ENCODE results near the gene MGAT5. TPM values are rescaled to one million over a fixed set of nuclear protein-coding genes. Genes with fewer than 3 reads are reported as not detected.

MGAT5 gene
- total and polyA plus RNA-seq, 2 donors from 2014 or later, result 14.3 to 40.9 TPM

DNA sequence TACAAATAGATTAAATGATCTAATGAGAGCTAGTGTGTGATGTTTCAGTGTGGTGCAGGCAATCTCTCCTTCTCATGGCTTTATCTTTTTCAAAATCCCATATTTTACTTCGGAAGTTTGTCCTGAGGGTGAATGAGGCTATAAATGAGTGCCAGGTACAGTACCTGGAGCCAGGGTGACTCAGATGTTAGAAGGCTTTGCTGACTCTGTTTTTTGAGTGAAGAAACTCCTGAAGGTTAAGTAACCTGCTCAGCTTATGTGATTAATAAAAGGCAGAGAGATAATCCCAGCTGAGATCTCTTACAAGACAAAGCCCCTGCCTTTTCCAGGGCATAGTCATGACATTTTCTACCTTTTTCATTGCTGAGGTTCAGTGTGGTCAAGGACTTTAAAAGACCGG, 52.6 kb downstream of the MGAT5 start:
- H3K27ac ChIP-seq (ENCODE audit: low read depth in 2 of 2, low read length in 2 of 2), result no peak overlapping the region
- TF ChIP-seq, protein P1, sequence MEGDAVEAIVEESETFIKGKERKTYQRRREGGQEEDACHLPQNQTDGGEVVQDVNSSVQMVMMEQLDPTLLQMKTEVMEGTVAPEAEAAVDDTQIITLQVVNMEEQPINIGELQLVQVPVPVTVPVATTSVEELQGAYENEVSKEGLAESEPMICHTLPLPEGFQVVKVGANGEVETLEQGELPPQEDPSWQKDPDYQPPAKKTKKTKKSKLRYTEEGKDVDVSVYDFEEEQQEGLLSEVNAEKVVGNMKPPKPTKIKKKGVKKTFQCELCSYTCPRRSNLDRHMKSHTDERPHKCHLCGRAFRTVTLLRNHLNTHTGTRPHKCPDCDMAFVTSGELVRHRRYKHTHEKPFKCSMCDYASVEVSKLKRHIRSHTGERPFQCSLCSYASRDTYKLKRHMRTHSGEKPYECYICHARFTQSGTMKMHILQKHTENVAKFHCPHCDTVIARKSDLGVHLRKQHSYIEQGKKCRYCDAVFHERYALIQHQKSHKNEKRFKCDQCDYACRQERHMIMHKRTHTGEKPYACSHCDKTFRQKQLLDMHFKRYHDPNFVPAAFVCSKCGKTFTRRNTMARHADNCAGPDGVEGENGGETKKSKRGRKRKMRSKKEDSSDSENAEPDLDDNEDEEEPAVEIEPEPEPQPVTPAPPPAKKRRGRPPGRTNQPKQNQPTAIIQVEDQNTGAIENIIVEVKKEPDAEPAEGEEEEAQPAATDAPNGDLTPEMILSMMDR (IDR thresholded peaks at IDR 0.05; ENCODE audit: borderline replicate concordance, extremely low read depth, insufficient read depth), result no peak
- no peak for DNase-seq
- no peaks in the 10 kb centered on the region for H3K9me3 ChIP-seq (ENCODE audit: control insufficient read depth in 2 of 3, insufficient read depth in 1 of 3, low read length in 3 of 3)
- FAIRE-seq, result no peak
- peaks cover 0 to 8% (median 0%) of the 10 kb centered on the region in 3 donors for H3K4me1 ChIP-seq (ENCODE audit: control insufficient read depth in 2 of 3, insufficient read depth in 2 of 3, low read depth in 1 of 3, low read length in 3 of 3)
- intact Hi-C loops (cut with DNase I), result no loop called here
- no peaks in the 10 kb centered on the region for H3K36me3 ChIP-seq (ENCODE audit: control insufficient read depth in 2 of 3, insufficient read depth in 3 of 3, low read length in 3 of 3)
- no peak overlapping the region for H3K9ac ChIP-seq (ENCODE audit: low read length in 3 of 3)
- H3K27me3 ChIP-seq (ENCODE audit: control insufficient read depth, insufficient read depth, low read length), result no peaks in the 10 kb centered on the region
- no peak overlapping the region for H3K4me3 ChIP-seq (ENCODE audit: low read length in 3 of 3)

DNA sequence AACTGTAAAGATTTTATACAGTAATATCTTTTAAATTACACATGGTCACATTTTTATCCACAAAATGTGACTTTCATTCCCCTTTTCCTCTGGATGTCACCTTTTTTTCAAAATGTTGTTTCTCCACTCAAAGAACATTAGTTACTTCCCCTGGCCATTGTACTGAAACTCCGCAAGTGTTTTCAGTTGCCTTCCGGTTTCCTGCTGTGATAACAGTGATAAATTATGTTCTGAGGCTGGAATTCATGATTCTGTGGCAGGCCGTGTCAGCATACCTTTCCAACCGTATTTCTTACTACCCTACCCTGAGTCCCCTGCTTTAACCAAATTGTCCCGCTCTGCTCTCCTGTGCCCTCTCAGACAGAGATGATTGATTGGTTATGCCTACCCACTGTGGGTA, 53.5 kb downstream of the MGAT5 start:
- Histone ChIP-seq H3K36me3 (ENCODE audit: control insufficient read depth in 2 of 3, insufficient read depth in 3 of 3, low read length in 3 of 3) (no peaks in the 10 kb centered on the region), H3K4me1 (ENCODE audit: control insufficient read depth in 2 of 3, insufficient read depth in 2 of 3, low read depth in 1 of 3, low read length in 3 of 3) (no peaks in the 10 kb centered on the region), H3K4me3 (ENCODE audit: low read length in 3 of 3) (no peak overlapping the region), H3K9ac (ENCODE audit: low read length in 3 of 3) (no peak overlapping the region), H3K27me3 (ENCODE audit: control insufficient read depth, insufficient read depth, low read length) (no peaks in the 10 kb centered on the region), H3K9me3 (ENCODE audit: control insufficient read depth in 2 of 3, insufficient read depth in 1 of 3, low read length in 3 of 3) (no peaks in the 10 kb centered on the region), H3K27ac (ENCODE audit: low read depth in 2 of 2, low read length in 2 of 2) (no peak overlapping the region)
- DNase-seq, result peak in 3 of 5 donors; percentile 31 to 56 (median 43)
- no peak for FAIRE-seq
- intact Hi-C loops (cut with DNase I), result no loop called here
- TF ChIP-seq, protein P1 (IDR thresholded peaks at IDR 0.05; ENCODE audit: borderline replicate concordance, extremely low read depth, insufficient read depth), result no peak

DNA sequence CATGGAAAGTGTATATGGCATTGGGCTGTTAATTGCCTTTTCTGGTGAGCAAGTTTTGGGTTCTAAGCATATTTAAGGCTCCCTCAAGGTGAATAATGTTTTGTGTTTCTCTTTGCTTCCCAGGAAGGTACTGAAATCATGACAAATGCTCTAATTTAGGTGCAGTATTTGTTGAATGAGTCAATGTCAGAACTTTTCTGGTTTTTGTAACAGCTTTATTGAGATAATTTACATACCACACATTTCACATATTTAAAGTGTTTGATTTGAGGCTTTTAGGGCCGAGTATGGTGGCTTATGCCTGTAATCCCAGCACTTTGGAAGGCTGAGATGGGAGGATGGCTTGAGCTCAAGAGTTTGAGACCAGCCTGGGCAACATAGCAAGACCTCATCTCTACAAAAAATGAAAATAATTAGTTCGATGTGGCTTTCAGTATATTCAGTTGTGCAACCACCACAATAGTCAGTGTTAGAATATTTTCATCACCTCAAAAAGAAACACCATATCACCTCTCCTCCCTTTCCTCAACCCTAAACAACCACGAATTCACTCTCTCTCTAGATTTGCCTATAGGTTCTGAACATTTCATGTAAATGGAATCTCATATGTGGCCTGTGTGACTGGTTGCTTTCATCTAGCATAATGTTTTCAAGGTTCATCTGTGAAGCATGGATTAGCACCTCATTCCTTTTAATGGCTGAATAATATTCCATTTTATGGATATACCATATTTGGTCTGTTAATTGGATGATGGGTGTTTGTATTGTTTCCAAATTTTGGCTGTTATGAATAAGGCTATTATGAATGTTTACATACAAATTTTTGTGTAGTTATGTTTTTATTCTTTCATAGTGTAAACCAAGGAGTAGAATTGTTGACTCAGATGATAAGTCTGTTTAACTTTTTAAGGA, 54.9 kb downstream of the MGAT5 start:
- DNase-seq, result no peak
- Histone ChIP-seq H3K9me3 (ENCODE audit: control insufficient read depth in 2 of 3, insufficient read depth in 1 of 3, low read length in 3 of 3) (no peaks in the 10 kb centered on the region), H3K9ac (ENCODE audit: low read length in 3 of 3) (no peak overlapping the region), H3K4me1 (ENCODE audit: control insufficient read depth in 2 of 3, insufficient read depth in 2 of 3, low read depth in 1 of 3, low read length in 3 of 3) (no peaks in the 10 kb centered on the region), H3K36me3 (ENCODE audit: control insufficient read depth in 2 of 3, insufficient read depth in 3 of 3, low read length in 3 of 3) (no peaks in the 10 kb centered on the region), H3K27ac (ENCODE audit: low read depth in 2 of 2, low read length in 2 of 2) (no peak overlapping the region), H3K4me3 (ENCODE audit: low read length in 3 of 3) (no peak overlapping the region), H3K27me3 (ENCODE audit: control insufficient read depth, insufficient read depth, low read length) (no peaks in the 10 kb centered on the region)
- no peak for FAIRE-seq
- intact Hi-C loops (cut with DNase I), result no loop called here
- TF ChIP-seq, protein P1 (IDR thresholded peaks at IDR 0.05; ENCODE audit: borderline replicate concordance, extremely low read depth, insufficient read depth), result no peak
